ENCODE results near the gene DBH. TPM values are rescaled to one million over a fixed set of nuclear protein-coding genes. Genes with fewer than 3 reads are reported as not detected.

Gene DBH
- total and polyA plus RNA-seq, 10 of the 15 experiments (the other 5 are each of a cell fraction or from before 2014, with no cell fraction given): not detected

GRCh38 chr9:133591985-133592384 lies 44.2 kb upstream of the DBH start (continued):
- TF ChIP-seq TCF12 (IDR thresholded peaks at IDR 0.05; ENCODE audit: low read depth, low read length) (no peak), NR2F1 (conservative IDR thresholded peaks at IDR 0.05) (no peak), IKZF2 (IDR thresholded peaks at IDR 0.05) (no peak), FOS (IDR thresholded peaks at IDR 0.05; ENCODE audit: borderline replicate concordance, extremely low read depth, insufficient read length) (no peak), FOXM1 (IDR thresholded peaks at IDR 0.05; ENCODE audit: low read depth, low read length) (no peak)

GRCh38 chr9:133592731-133593409 lies 43.3 kb upstream of the DBH start:
- CTCF ChIA-PET: interaction anchor here (0.9 to 1.6 kb wide), 2 partner anchors 17 to 401 kb away, joined by 3 read pairs; no protein-coding TSS in a partner anchor
- Histone ChIP-seq H2AFZ (ENCODE audit: control insufficient read depth, low read depth, low read length) (no peak overlapping the region), H3K9me3 (replicated peaks; ENCODE audit: control insufficient read depth, insufficient read depth, low read length) (no peaks in the 10 kb centered on the region; the same call in 1 of the 3 replicates), H3K27me3 (replicated peaks in 1 of 2; ENCODE audit: control insufficient read depth in 2 of 2, insufficient read depth in 2 of 2, low read length in 1 of 2) (no peaks in the 10 kb centered on the region), H4K20me1 (ENCODE audit: control insufficient read depth, insufficient read depth) (no peaks in the 10 kb centered on the region), H3K4me1 (ENCODE audit: control insufficient read depth, insufficient read depth, low read length) (no peaks in the 10 kb centered on the region), H3K79me2 (ENCODE audit: control insufficient read depth, insufficient read depth, low read length) (no peaks in the 10 kb centered on the region), H3K36me3 (ENCODE audit: control insufficient read depth in 2 of 2, insufficient read depth in 2 of 2, low read length in 1 of 2) (no peaks in the 10 kb centered on the region), H3K27ac (ENCODE audit: control insufficient read depth, insufficient read depth) (no peak overlapping the region), H3K4me2 (ENCODE audit: control insufficient read depth, insufficient read depth) (no peak overlapping the region), H3K9ac (ENCODE audit: control insufficient read depth, insufficient read depth, low read length) (no peak overlapping the region), H3K4me3 (no peak overlapping the region)
- in situ Hi-C loops (cut with MboI) (no loop called here), intact Hi-C loops (cut with micrococcal nuclease; ENCODE audit: unreplicated experiment) (no loop called here)
- no peak for FAIRE-seq
- RAD21 ChIA-PET (ENCODE audit: unreplicated experiment): no interaction called here
- no peak for DNase-seq (ENCODE audit: low read depth, low spot score)
- no peak for ATAC-seq
- WGBS (ENCODE audit: insufficient coverage, insufficient replicate concordance, low lambda C conversion rate, missing lambda C conversion rate): 46% methylated on average over 16 of the region's 17 CpGs
- SMC1A ChIA-PET (ENCODE audit: uncharacterized antibody, unreplicated experiment): no interaction called here
- POLR2A ChIA-PET: no interaction called here
- BruUV-seq (replicated peaks): no TSS peak
- TF ChIP-seq BACH1 (IDR thresholded peaks at IDR 0.05; ENCODE audit: borderline replicate concordance) (no peak), RB1 (IDR thresholded peaks at IDR 0.05; ENCODE audit: borderline replicate concordance) (no peak), NFYB (IDR thresholded peaks at IDR 0.05; ENCODE audit: insufficient read depth, low read depth, low read length) (no peak), ZNF217 (IDR thresholded peaks at IDR 0.05) (no peak), MAX (IDR thresholded peaks at IDR 0.05; ENCODE audit: low read depth, low read length) (no peak), RCOR1 (conservative IDR thresholded peaks at IDR 0.05; ENCODE audit: low read depth, low read length) (no peak), CUX1 (IDR thresholded peaks at IDR 0.05; ENCODE audit: insufficient replicate concordance, low read depth, low read length) (no peak), BRCA1 (IDR thresholded peaks at IDR 0.05; ENCODE audit: low read depth, low read length) (no peak), MYB (IDR thresholded peaks at IDR 0.05; ENCODE audit: borderline replicate concordance, low read depth, low read length) (no peak), CTCF (IDR thresholded peaks at IDR 0.05 in 2 of 3, conservative IDR thresholded peaks at IDR 0.05 in 1 of 3; ENCODE audit: control insufficient read depth in 2 of 3, extremely low read depth in 1 of 3, insufficient read depth in 1 of 3, low read depth in 3 of 3, low read length in 3 of 3) (peak in 1 of 3 experiments; percentile 14; a peak in 1 of 6 replicates), SMC3 (IDR thresholded peaks at IDR 0.05; ENCODE audit: borderline replicate concordance, low read length) (0 out of 2 replicates have a peak, but pooled peaks have one; percentile 12)
